Measurements from ENCODE around the gene MFF.

- TF ChIP-seq CTCF (IDR thresholded peaks at IDR 0.05) (no peak), TAF1 (IDR thresholded peaks at IDR 0.05; ENCODE audit: borderline replicate concordance, low read depth, low read length) (no peak), FOXM1 (IDR thresholded peaks at IDR 0.05; ENCODE audit: low read depth) (no peak), USF2 (IDR thresholded peaks at IDR 0.05; ENCODE audit: borderline replicate concordance, low read depth, low read length) (no peak), POLR2AphosphoS5 (IDR thresholded peaks at IDR 0.05; ENCODE audit: low read depth, low read length) (no peak), RXRA (IDR thresholded peaks at IDR 0.05; ENCODE audit: borderline replicate concordance, low read depth) (no peak), EZH2phosphoT487 (IDR thresholded peaks at IDR 0.05; ENCODE audit: borderline replicate concordance, low read depth) (no peak), MAX (IDR thresholded peaks at IDR 0.05; ENCODE audit: low read depth) (no peak), RAD21 (IDR thresholded peaks at IDR 0.05; ENCODE audit: low read length) (no peak), EP300 (IDR thresholded peaks at IDR 0.05; ENCODE audit: borderline replicate concordance in 1 of 2, low read depth in 1 of 2, low read length in 1 of 2) (no peak), TEAD4 (IDR thresholded peaks at IDR 0.05; ENCODE audit: borderline replicate concordance, insufficient read depth) (no peak)
Observed at GRCh38 chr2:227383686-227384085, 58.6 kb downstream of the MFF start.
